ENCODE data around the gene C3orf80. TPM values are rescaled to one million over a fixed set of nuclear protein-coding genes. Genes with fewer than 3 reads are reported as not detected.

The C3orf80 gene
- polyA plus RNA-seq, 1 donor (not counting 4 experiments of a cell fraction or from before 2014, with no cell fraction given), result not detected

DNA sequence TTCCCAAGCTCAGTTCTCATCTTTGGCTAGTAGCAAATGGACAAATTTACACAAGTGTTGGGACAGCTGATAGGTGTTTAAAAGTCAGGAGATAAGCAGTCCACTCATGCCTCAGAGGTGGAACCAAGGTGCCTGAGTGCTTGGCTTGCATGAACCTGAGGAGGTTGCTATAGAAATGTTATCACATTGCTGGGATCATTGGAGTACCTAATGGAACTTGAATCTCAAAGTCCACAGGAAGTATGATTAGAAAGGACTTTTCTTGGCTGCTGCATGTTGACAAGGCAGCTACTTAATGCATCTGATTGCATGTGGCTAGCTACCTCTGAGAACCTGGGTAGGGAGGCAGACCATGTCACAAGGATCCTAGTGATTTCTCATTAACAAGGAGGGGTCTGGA is 39.5 kb upstream of the C3orf80 start:
- Histone ChIP-seq H3K27me3 (ENCODE audit: control insufficient read depth, extremely low read depth, insufficient read depth, low read length) (peaks cover 3% of the 10 kb centered on the region), H4K20me1 (ENCODE audit: control insufficient read depth, extremely low read depth, insufficient read depth, low read length) (no peaks in the 10 kb centered on the region), H3K27ac (ENCODE audit: control insufficient read depth, insufficient read depth, low read length) (no peak overlapping the region), H3K79me2 (ENCODE audit: control insufficient read depth, insufficient read depth, low read length) (no peaks in the 10 kb centered on the region), H3K9me1 (ENCODE audit: control insufficient read depth, extremely low read depth, insufficient read depth, low read length) (no peaks in the 10 kb centered on the region), H3K9me3 (ENCODE audit: control insufficient read depth, low read depth, low read length) (no peaks in the 10 kb centered on the region), H3K4me3 (ENCODE audit: control insufficient read depth in 2 of 3, extremely low read depth in 1 of 3, insufficient read depth in 2 of 3, low read depth in 1 of 3, low read length in 3 of 3) (no peak overlapping the region), H2AFZ (ENCODE audit: control insufficient read depth, low read length) (no peak overlapping the region), H3K9ac (ENCODE audit: control insufficient read depth, extremely low read depth, insufficient read depth, low read length) (no peak overlapping the region), H3K4me1 (ENCODE audit: control insufficient read depth, extremely low read depth, insufficient read depth, low read length) (no peaks in the 10 kb centered on the region), H3K36me3 (ENCODE audit: control insufficient read depth in 2 of 2, extremely low read depth in 1 of 2, insufficient read depth in 2 of 2, low read length in 2 of 2) (no peaks in the 10 kb centered on the region), H3K4me2 (ENCODE audit: control insufficient read depth, extremely low read depth, insufficient read depth, low read depth, low read length) (no peak overlapping the region)
- dilution Hi-C loops (cut with MboI; ENCODE audit: extremely low pct_ligation_motif_present, low sequenced_read_pairs), result no loop called here
- TF ChIP-seq, protein P1, sequence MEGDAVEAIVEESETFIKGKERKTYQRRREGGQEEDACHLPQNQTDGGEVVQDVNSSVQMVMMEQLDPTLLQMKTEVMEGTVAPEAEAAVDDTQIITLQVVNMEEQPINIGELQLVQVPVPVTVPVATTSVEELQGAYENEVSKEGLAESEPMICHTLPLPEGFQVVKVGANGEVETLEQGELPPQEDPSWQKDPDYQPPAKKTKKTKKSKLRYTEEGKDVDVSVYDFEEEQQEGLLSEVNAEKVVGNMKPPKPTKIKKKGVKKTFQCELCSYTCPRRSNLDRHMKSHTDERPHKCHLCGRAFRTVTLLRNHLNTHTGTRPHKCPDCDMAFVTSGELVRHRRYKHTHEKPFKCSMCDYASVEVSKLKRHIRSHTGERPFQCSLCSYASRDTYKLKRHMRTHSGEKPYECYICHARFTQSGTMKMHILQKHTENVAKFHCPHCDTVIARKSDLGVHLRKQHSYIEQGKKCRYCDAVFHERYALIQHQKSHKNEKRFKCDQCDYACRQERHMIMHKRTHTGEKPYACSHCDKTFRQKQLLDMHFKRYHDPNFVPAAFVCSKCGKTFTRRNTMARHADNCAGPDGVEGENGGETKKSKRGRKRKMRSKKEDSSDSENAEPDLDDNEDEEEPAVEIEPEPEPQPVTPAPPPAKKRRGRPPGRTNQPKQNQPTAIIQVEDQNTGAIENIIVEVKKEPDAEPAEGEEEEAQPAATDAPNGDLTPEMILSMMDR (optimal IDR thresholded peaks at IDR 0.05 in 1 of 3, IDR thresholded peaks at IDR 0.05 in 1 of 3, conservative IDR thresholded peaks at IDR 0.05 in 1 of 3; ENCODE audit: extremely low read depth in 1 of 3, insufficient read depth in 2 of 3, low read length in 3 of 3), result no peak
- no peak for DNase-seq (ENCODE audit: low read depth, low spot score)
- FAIRE-seq, result no peak

DNA sequence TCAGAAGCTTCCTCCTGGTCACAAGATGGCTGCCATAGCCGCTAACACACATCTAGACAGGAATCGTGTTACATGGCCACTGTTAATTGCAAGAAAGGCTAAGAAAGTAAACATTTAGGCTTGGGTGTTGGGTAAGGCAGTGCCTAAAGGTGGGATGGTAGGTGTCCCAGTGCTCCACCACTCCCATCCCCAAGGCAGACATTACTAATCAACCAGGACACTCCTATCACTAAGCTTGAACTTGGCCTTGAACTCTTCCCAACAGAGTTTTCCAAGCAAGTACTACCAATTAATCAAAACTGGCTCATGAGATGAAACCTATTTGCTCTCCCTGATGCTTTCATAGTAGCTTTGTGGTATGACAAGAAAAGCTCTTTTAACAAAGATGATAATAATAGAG is 37.9 kb upstream of the C3orf80 start:
- no peak overlapping the region for H3K4me2 ChIP-seq (ENCODE audit: control insufficient read depth, extremely low read depth, insufficient read depth, low read depth, low read length)
- dilution Hi-C loops (cut with MboI; ENCODE audit: extremely low pct_ligation_motif_present, low sequenced_read_pairs), result no loop called here
- H3K9ac ChIP-seq (ENCODE audit: control insufficient read depth, extremely low read depth, insufficient read depth, low read length), result no peak overlapping the region
- H4K20me1 ChIP-seq (ENCODE audit: control insufficient read depth, extremely low read depth, insufficient read depth, low read length), result no peaks in the 10 kb centered on the region
- H3K9me1 ChIP-seq (ENCODE audit: control insufficient read depth, extremely low read depth, insufficient read depth, low read length), result no peaks in the 10 kb centered on the region
- DNase-seq (ENCODE audit: low read depth, low spot score), result no peak
- H3K79me2 ChIP-seq (ENCODE audit: control insufficient read depth, insufficient read depth, low read length), result no peaks in the 10 kb centered on the region
- no peak overlapping the region for H3K4me3 ChIP-seq (ENCODE audit: control insufficient read depth in 2 of 3, extremely low read depth in 1 of 3, insufficient read depth in 2 of 3, low read depth in 1 of 3, low read length in 3 of 3)
- H3K36me3 ChIP-seq (ENCODE audit: control insufficient read depth in 2 of 2, extremely low read depth in 1 of 2, insufficient read depth in 2 of 2, low read length in 2 of 2), result no peaks in the 10 kb centered on the region
- H2AFZ ChIP-seq (ENCODE audit: control insufficient read depth, low read length), result no peak overlapping the region
- H3K27me3 ChIP-seq (ENCODE audit: control insufficient read depth, extremely low read depth, insufficient read depth, low read length), result no peaks in the 10 kb centered on the region
- FAIRE-seq, result no peak
- TF ChIP-seq, protein P1 (optimal IDR thresholded peaks at IDR 0.05 in 1 of 3, IDR thresholded peaks at IDR 0.05 in 1 of 3, conservative IDR thresholded peaks at IDR 0.05 in 1 of 3; ENCODE audit: extremely low read depth in 1 of 3, insufficient read depth in 2 of 3, low read length in 3 of 3), result no peak
- no peak for TF ChIP-seq EZH2 (IDR thresholded peaks at IDR 0.05; ENCODE audit: low read length)
- no peaks in the 10 kb centered on the region for H3K4me1 ChIP-seq (ENCODE audit: control insufficient read depth, extremely low read depth, insufficient read depth, low read length)
- H3K27ac ChIP-seq (ENCODE audit: control insufficient read depth, insufficient read depth, low read length), result no peak overlapping the region
- no peaks in the 10 kb centered on the region for H3K9me3 ChIP-seq (ENCODE audit: control insufficient read depth, low read depth, low read length)
